ENCODE data around the gene ANAPC1. TPM values are rescaled to one million over a fixed set of nuclear protein-coding genes. Genes with fewer than 3 reads are reported as not detected.
A peak's percentile ranks its signal among the peaks of the same experiment; 100 is the strongest.
"Not testable (repeated sequence)": the region's sequence is repeated elsewhere in the genome, so short reads cannot be mapped to it uniquely, and the experiment has no call there.

The ANAPC1 gene
- total RNA-seq, 2 experiments from 2014 or later: 76.6 to 78.4 TPM

- POLR2A ChIA-PET; H3K27ac Mint-ChIP-seq; H3K4me1 Mint-ChIP-seq (ENCODE audit: low read depth); CTCF ChIA-PET; DNase-seq; ATAC-seq; H3K27me3 Mint-ChIP-seq (ENCODE audit: low read depth); H3K4me3 Mint-ChIP-seq; H3K9me3 Mint-ChIP-seq (ENCODE audit: insufficient read depth): not testable (repeated sequence)
- H3K36me3 Mint-ChIP-seq (ENCODE audit: low read depth): peaks cover 34% of the 10 kb centered on the region
Observed at GRCh38 chr2:111852544-111852943, 31.4 kb downstream of the ANAPC1 start.

GRCh38 chr2:111850646-111851045, 33.3 kb downstream of the ANAPC1 start:
- H3K4me1 Mint-ChIP-seq (ENCODE audit: low read depth); H3K27me3 Mint-ChIP-seq (ENCODE audit: low read depth); POLR2A ChIA-PET; H3K27ac Mint-ChIP-seq; CTCF ChIA-PET; H3K4me3 Mint-ChIP-seq; H3K9me3 Mint-ChIP-seq (ENCODE audit: insufficient read depth): not testable (repeated sequence)
- peak; percentile 56 for DNase-seq
- ATAC-seq: peak; percentile 65
- H3K36me3 Mint-ChIP-seq (ENCODE audit: low read depth): peaks cover 33% of the 10 kb centered on the region

DNA sequence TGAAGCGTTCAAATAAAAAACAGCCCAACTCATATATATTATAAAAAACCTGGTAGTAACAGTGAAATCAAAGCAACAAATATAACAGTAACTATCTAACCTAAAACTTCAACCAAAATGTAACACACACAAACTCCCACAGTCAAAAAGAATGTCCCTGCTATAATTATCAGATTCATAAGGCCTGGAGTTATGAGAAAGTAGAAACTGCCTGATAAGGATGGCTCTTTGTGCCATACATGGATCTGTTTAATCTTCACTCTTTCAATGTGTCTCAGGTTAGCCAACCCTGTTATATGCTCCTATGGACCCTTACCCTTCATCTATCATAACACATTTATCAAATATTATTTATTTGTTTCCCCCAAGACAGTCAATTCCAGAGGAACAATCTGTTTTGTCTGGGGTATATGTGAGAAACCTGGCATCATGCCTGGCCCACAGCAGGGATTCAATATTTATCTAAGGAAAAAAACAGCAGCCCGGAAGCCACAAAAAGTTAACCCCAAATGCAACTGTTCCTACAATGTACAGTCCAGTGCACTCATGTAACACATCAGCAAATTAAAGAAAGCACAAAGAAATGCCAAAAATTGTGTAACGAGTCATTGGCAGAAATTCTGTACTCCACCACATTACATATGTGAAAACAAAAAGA, 44.2 kb downstream of the ANAPC1 start:
- H3K27me3 Mint-ChIP-seq (ENCODE audit: low read depth); CTCF ChIA-PET; H3K9me3 Mint-ChIP-seq (ENCODE audit: insufficient read depth); POLR2A ChIA-PET; ATAC-seq; H3K4me1 Mint-ChIP-seq (ENCODE audit: low read depth); H3K27ac Mint-ChIP-seq; H3K4me3 Mint-ChIP-seq; DNase-seq: not testable (repeated sequence)
- H3K36me3 Mint-ChIP-seq (ENCODE audit: low read depth): peaks cover 34% of the 10 kb centered on the region

- H3K4me1 Mint-ChIP-seq (ENCODE audit: low read depth); H3K9me3 Mint-ChIP-seq (ENCODE audit: insufficient read depth); CTCF ChIA-PET; POLR2A ChIA-PET; H3K27me3 Mint-ChIP-seq (ENCODE audit: low read depth); H3K27ac Mint-ChIP-seq; DNase-seq; H3K4me3 Mint-ChIP-seq; ATAC-seq: not testable (repeated sequence)
- H3K36me3 Mint-ChIP-seq (ENCODE audit: low read depth): peaks cover 40% of the 10 kb centered on the region
Observed at GRCh38 chr2:111838992-111839391, 45.0 kb downstream of the ANAPC1 start.

GRCh38 chr2:111834221-111834620, 49.8 kb downstream of the ANAPC1 start:
- H3K27me3 Mint-ChIP-seq (ENCODE audit: low read depth); POLR2A ChIA-PET; ATAC-seq; H3K9me3 Mint-ChIP-seq (ENCODE audit: insufficient read depth); DNase-seq; H3K4me3 Mint-ChIP-seq; CTCF ChIA-PET: not testable (repeated sequence)
- H3K36me3 Mint-ChIP-seq (ENCODE audit: low read depth): peaks cover 38% of the 10 kb centered on the region
- H3K4me1 Mint-ChIP-seq (ENCODE audit: low read depth): peaks cover 13% of the 10 kb centered on the region
- peak overlapping the region; percentile 14 for H3K27ac Mint-ChIP-seq

DNA sequence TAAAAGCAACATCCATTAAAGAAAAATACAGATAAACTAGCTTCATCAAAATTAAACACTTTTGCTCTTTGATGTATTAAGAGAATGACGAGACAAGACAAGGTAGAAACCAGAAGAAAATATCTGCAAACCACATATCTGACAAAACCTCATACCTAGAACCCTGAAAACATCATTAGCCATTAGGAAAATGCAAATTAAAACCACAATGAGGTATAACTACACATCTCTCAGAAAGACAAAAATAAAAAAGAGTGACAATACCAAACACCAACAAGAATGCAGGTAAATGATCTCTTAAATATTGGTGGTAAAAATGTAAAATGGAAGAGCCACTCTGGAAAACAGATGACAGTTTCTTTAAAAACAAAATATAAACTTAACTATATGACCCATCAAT, 53.5 kb downstream of the ANAPC1 start:
- H3K4me3 Mint-ChIP-seq; H3K27ac Mint-ChIP-seq; DNase-seq; POLR2A ChIA-PET; ATAC-seq; H3K27me3 Mint-ChIP-seq (ENCODE audit: low read depth); CTCF ChIA-PET; H3K9me3 Mint-ChIP-seq (ENCODE audit: insufficient read depth): not testable (repeated sequence)
- Mint-ChIP-seq H3K4me1 (ENCODE audit: low read depth) (peaks cover 13% of the 10 kb centered on the region), H3K36me3 (ENCODE audit: low read depth) (peaks cover 44% of the 10 kb centered on the region)

DNA sequence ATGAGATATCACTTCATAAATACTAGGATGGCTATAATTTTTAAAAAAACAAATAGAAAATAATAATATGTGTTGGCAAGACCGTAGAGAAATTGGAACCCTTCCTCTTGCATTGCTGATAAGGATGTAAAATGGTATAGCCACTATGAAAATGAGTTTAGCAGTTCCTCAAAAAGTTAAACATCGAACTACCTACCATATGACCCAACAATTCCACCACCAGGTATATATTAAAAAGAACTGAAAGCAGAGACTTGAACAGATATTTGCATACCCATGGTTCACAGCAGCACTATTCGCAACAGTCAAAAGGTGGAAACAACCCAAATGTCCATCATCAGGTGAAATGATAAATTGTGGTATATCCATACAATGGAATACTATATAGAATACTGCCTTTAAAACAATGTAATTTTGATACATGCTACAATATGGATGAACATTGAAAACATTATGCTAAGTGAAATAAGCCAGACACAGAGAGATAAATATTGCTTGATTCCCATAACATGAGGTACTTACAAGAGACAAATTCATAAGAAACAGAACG, 55.7 kb downstream of the ANAPC1 start:
- H3K4me3 Mint-ChIP-seq; DNase-seq; H3K4me1 Mint-ChIP-seq (ENCODE audit: low read depth); POLR2A ChIA-PET; H3K9me3 Mint-ChIP-seq (ENCODE audit: insufficient read depth); H3K27ac Mint-ChIP-seq; CTCF ChIA-PET; H3K27me3 Mint-ChIP-seq (ENCODE audit: low read depth); ATAC-seq: not testable (repeated sequence)
- peaks cover 33% of the 10 kb centered on the region for H3K36me3 Mint-ChIP-seq (ENCODE audit: low read depth)

GRCh38 chr2:111812970-111813622, 70.9 kb downstream of the ANAPC1 start:
- H3K27me3 Mint-ChIP-seq (ENCODE audit: low read depth); H3K27ac Mint-ChIP-seq; H3K9me3 Mint-ChIP-seq (ENCODE audit: insufficient read depth); H3K36me3 Mint-ChIP-seq (ENCODE audit: low read depth); POLR2A ChIA-PET; DNase-seq; H3K4me3 Mint-ChIP-seq; H3K4me1 Mint-ChIP-seq (ENCODE audit: low read depth); CTCF ChIA-PET; ATAC-seq: not testable (repeated sequence)

- ATAC-seq, CTCF ChIA-PET, H3K27ac Mint-ChIP-seq: not testable (repeated sequence)
Observed at GRCh38 chr2:111790633-111791032, 93.4 kb downstream of the ANAPC1 start.

GRCh38 chr2:111784081-111784480, 99.9 kb downstream of the ANAPC1 start:
- CTCF ChIA-PET; H3K9me3 Mint-ChIP-seq (ENCODE audit: insufficient read depth); DNase-seq; H3K4me1 Mint-ChIP-seq (ENCODE audit: low read depth); H3K27ac Mint-ChIP-seq; ATAC-seq; H3K36me3 Mint-ChIP-seq (ENCODE audit: low read depth); H3K4me3 Mint-ChIP-seq; POLR2A ChIA-PET; H3K27me3 Mint-ChIP-seq (ENCODE audit: low read depth): not testable (repeated sequence)

More at GRCh38 chr2:111790633-111791032, 93.4 kb downstream of the ANAPC1 start:
- H3K4me1 Mint-ChIP-seq (ENCODE audit: low read depth); H3K9me3 Mint-ChIP-seq (ENCODE audit: insufficient read depth); H3K27me3 Mint-ChIP-seq (ENCODE audit: low read depth); POLR2A ChIA-PET; DNase-seq; H3K4me3 Mint-ChIP-seq; H3K36me3 Mint-ChIP-seq (ENCODE audit: low read depth): not testable (repeated sequence)

- H3K9me3 Mint-ChIP-seq (ENCODE audit: insufficient read depth); DNase-seq; H3K4me3 Mint-ChIP-seq; ATAC-seq; CTCF ChIA-PET; H3K36me3 Mint-ChIP-seq (ENCODE audit: low read depth); H3K27me3 Mint-ChIP-seq (ENCODE audit: low read depth); H3K4me1 Mint-ChIP-seq (ENCODE audit: low read depth); POLR2A ChIA-PET; H3K27ac Mint-ChIP-seq: not testable (repeated sequence)
Observed at GRCh38 chr2:111782195-111782594, 101.8 kb downstream of the ANAPC1 start.

GRCh38 chr2:111781443-111782094, 102.4 kb downstream of the ANAPC1 start:
- DNase-seq; H3K27ac Mint-ChIP-seq; H3K4me3 Mint-ChIP-seq; POLR2A ChIA-PET; ATAC-seq; H3K9me3 Mint-ChIP-seq (ENCODE audit: insufficient read depth); CTCF ChIA-PET; H3K27me3 Mint-ChIP-seq (ENCODE audit: low read depth); H3K36me3 Mint-ChIP-seq (ENCODE audit: low read depth); H3K4me1 Mint-ChIP-seq (ENCODE audit: low read depth): not testable (repeated sequence)
